ENCODE data around the gene DIAPH2. TPM values are rescaled to one million over a fixed set of nuclear protein-coding genes. Genes with fewer than 3 reads are reported as not detected.

The DIAPH2 gene
- total RNA-seq, 4 donors from 2014 or later, result 41.8 to 64.5 (median 54.5) TPM

DNA sequence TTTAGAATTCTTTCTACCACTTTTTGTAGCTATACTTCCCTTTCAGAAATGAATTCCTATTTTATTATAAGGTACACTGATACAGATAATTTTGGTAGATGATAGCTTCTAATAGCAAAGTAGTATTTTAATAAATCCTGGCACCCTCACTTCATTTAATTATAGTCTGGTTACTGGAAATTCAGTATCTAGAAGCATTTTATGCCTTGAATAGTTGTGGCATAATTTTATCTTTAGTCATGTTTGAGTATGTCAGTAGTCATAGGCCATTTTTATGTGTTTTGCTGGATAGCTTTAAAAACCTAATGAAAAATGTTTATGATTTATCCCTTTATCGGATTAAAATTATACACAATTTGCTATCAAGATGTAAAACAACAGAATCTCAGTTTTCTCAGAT lies 92.3 kb downstream of the DIAPH2 start:
- Histone ChIP-seq H3K4me3 (no peak overlapping the region), H3K27me3 (no peaks in the 10 kb centered on the region), H3K36me3 (no peaks in the 10 kb centered on the region), H3K27ac (replicated peaks in 1 of 4) (no peak overlapping the region), H3K4me1 (no peaks in the 10 kb centered on the region), H3K9me3 (no peaks in the 10 kb centered on the region)
- WGBS, result 92% methylated on average over 1 of the region's 1 CpG
- no peak for TF ChIP-seq EP300 (IDR thresholded peaks at IDR 0.05)
- TF ChIP-seq POLR2A (IDR thresholded peaks at IDR 0.05; ENCODE audit: low read depth), result no peak
- no peak for TF ChIP-seq POLR2AphosphoS5 (IDR thresholded peaks at IDR 0.05)
- TF ChIP-seq, protein P1, sequence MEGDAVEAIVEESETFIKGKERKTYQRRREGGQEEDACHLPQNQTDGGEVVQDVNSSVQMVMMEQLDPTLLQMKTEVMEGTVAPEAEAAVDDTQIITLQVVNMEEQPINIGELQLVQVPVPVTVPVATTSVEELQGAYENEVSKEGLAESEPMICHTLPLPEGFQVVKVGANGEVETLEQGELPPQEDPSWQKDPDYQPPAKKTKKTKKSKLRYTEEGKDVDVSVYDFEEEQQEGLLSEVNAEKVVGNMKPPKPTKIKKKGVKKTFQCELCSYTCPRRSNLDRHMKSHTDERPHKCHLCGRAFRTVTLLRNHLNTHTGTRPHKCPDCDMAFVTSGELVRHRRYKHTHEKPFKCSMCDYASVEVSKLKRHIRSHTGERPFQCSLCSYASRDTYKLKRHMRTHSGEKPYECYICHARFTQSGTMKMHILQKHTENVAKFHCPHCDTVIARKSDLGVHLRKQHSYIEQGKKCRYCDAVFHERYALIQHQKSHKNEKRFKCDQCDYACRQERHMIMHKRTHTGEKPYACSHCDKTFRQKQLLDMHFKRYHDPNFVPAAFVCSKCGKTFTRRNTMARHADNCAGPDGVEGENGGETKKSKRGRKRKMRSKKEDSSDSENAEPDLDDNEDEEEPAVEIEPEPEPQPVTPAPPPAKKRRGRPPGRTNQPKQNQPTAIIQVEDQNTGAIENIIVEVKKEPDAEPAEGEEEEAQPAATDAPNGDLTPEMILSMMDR (IDR thresholded peaks at IDR 0.05), result no peak
- intact Hi-C loops (cut with DNase I), result no loop called here
- DNase-seq (ENCODE audit: extremely low spot score), result no peak

- intact Hi-C loops (cut with DNase I), result no loop called here
- Histone ChIP-seq H3K27ac (replicated peaks in 1 of 4) (peak overlapping the region in 1 of 4 donors; percentile 26), H3K4me3 (no peak overlapping the region), H3K36me3 (no peaks in the 10 kb centered on the region), H3K27me3 (peaks cover 0 to 5% (median 0%) of the 10 kb centered on the region in 4 donors), H3K9me3 (no peaks in the 10 kb centered on the region), H3K4me1 (peaks cover 0 to 14% (median 0%) of the 10 kb centered on the region in 4 donors)
- no peak for DNase-seq (ENCODE audit: extremely low spot score)
- 46% methylated on average over 4 of the region's 4 CpGs for WGBS
- TF ChIP-seq, protein P1 (IDR thresholded peaks at IDR 0.05), result no peak
- TF ChIP-seq POLR2AphosphoS5 (IDR thresholded peaks at IDR 0.05) (no peak), POLR2A (IDR thresholded peaks at IDR 0.05; ENCODE audit: low read depth) (no peak), EP300 (IDR thresholded peaks at IDR 0.05) (no peak)
Measured at GRCh38 chrX:96791559-96791958, 106.9 kb downstream of the DIAPH2 start.

- TF ChIP-seq, protein P1 (IDR thresholded peaks at IDR 0.05), result no peak
- TF ChIP-seq EP300 (IDR thresholded peaks at IDR 0.05), result no peak
- TF ChIP-seq POLR2AphosphoS5 (IDR thresholded peaks at IDR 0.05), result no peak
- no peak for TF ChIP-seq POLR2A (IDR thresholded peaks at IDR 0.05; ENCODE audit: low read depth)
Measured at GRCh38 chrX:96792047-96792446, 107.4 kb downstream of the DIAPH2 start.

DNA sequence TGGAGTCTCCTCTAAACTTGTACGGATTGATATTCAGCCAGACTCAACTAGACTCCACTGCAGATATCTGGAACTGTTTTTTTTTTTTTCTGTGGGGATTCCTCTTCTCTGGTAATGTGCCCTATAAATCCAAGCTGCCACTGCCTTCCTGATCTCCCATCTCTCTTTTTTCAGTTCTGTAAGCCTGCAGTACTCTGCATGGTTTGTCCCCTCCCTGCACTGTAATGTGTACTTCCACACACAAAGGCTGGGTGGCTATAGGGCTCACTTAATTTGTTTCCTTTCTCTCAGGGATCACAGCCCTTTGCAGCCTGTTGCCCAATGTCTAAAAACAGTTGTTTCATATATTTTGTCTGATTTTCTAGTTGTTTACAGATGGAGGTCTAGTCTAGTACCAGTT lies 114.3 kb downstream of the DIAPH2 start:
- no peaks in the 10 kb centered on the region for H3K27me3 ChIP-seq
- H3K4me3 ChIP-seq, result no peak overlapping the region
- H3K4me1 ChIP-seq, result no peaks in the 10 kb centered on the region
- intact Hi-C loops (cut with DNase I), result no loop called here
- 70% methylated on average over 1 of the region's 1 CpG for WGBS
- H3K9me3 ChIP-seq, result no peaks in the 10 kb centered on the region
- no peak overlapping the region for H3K27ac ChIP-seq (replicated peaks in 1 of 4)
- no peak for DNase-seq (ENCODE audit: extremely low spot score)
- no peaks in the 10 kb centered on the region for H3K36me3 ChIP-seq
- TF ChIP-seq, protein P1 (IDR thresholded peaks at IDR 0.05), result no peak
- TF ChIP-seq POLR2A (IDR thresholded peaks at IDR 0.05; ENCODE audit: low read depth) (no peak), EP300 (IDR thresholded peaks at IDR 0.05) (no peak), POLR2AphosphoS5 (IDR thresholded peaks at IDR 0.05) (no peak)

More at GRCh38 chrX:96792047-96792446, 107.4 kb downstream of the DIAPH2 start:
- DNase-seq (ENCODE audit: extremely low spot score), result no peak
- intact Hi-C loops (cut with DNase I), result no loop called here
- peaks cover 0 to 14% (median 0%) of the 10 kb centered on the region in 4 donors for H3K4me1 ChIP-seq
- H3K9me3 ChIP-seq, result no peaks in the 10 kb centered on the region
- H3K27ac ChIP-seq (replicated peaks in 1 of 4), result peak overlapping the region in 1 of 4 donors; percentile 26
- peaks cover 0 to 5% (median 0%) of the 10 kb centered on the region in 4 donors for H3K27me3 ChIP-seq
- no peaks in the 10 kb centered on the region for H3K36me3 ChIP-seq
- 55% methylated on average over 2 of the region's 2 CpGs for WGBS
- no peak overlapping the region for H3K4me3 ChIP-seq

GRCh38 chrX:96807318-96807717 lies 122.7 kb downstream of the DIAPH2 start:
- WGBS, result 79% methylated on average over 4 of the region's 4 CpGs
- no peak for TF ChIP-seq POLR2AphosphoS5 (IDR thresholded peaks at IDR 0.05)
- Histone ChIP-seq H3K36me3 (no peaks in the 10 kb centered on the region), H3K4me1 (no peaks in the 10 kb centered on the region), H3K4me3 (no peak overlapping the region), H3K27ac (replicated peaks in 1 of 4) (no peak overlapping the region), H3K9me3 (no peaks in the 10 kb centered on the region), H3K27me3 (no peaks in the 10 kb centered on the region)
- DNase-seq (ENCODE audit: extremely low spot score), result no peak
- intact Hi-C loops (cut with DNase I), result no loop called here

Data from esophagus muscularis mucosa (tissue), 4 donors.